HEK293 (cell line): ENCODE measurements around the gene BTBD9.

Source experiments
- CTCF ChIA-PET: fragments of 350-600 bp; formaldehyde crosslinking; extraction: SDS; loops from one replicate; lab custom pipeline; 2021; ENCODE audit warnings: antibody characterized with exemption; lab: Yijun Ruan, JAX
- POLR2A ChIA-PET: fragments of 300-600 bp; formaldehyde crosslinking; extraction: SDS; loops from one replicate; lab custom pipeline; 2020; ENCODE audit warnings: antibody characterized with exemption, inconsistent platforms; lab: Yijun Ruan, JAX
- H3K27ac ChIP-seq: fragments of 200-500 bp; sonication (Bioruptor generic); 2 replicates; pipeline ENCODE4 v1.5.1; 2014; ENCODE audit warnings: low read depth, low read length, control low read depth, inconsistent platforms; ENCODE audit errors: extremely low read depth
- H3K36me3 ChIP-seq, 2 experiments: fragments of 200-500 bp in 1 of 2; sonication (Bioruptor generic) in 1 of 2; 1 replicate in 1 of 2; 2 replicates in 1 of 2; pipeline ENCODE4 v1.5.1; 2014 to 2017; ENCODE audit warnings: inconsistent platforms in 2 of 2, low read length in 2 of 2; ENCODE audit not compliant: control insufficient read depth in 2 of 2, insufficient read depth in 1 of 2
- H3K4me1 ChIP-seq: fragments of 200-500 bp; sonication (Bioruptor generic); 2 replicates; pipeline ENCODE4 v1.5.1; 2014; ENCODE audit warnings: mild to moderate bottlenecking, low read length, inconsistent platforms; ENCODE audit not compliant: control insufficient read depth, insufficient read depth
- H3K4me3 ChIP-seq: 2 replicates; pipeline ENCODE4 v1.5.1; 2011; ENCODE audit warnings: low read depth, mild to moderate bottlenecking, control low read depth, low read length, moderate library complexity
- H3K9me3 ChIP-seq: fragments of 200-500 bp; sonication (Bioruptor generic); 2 replicates; pipeline ENCODE4 v1.5.1; 2014; ENCODE audit warnings: low read depth, low read length, inconsistent platforms; ENCODE audit not compliant: control insufficient read depth, insufficient read depth
- FEZF1 ChIP-seq: fragments of 450-650 bp; formaldehyde crosslinking; IDR thresholded peaks from 2 replicates; pipeline ENCODE4 v1.5.1; 2016; ENCODE audit warnings: missing biosample characterization, missing genetic modification characterization
- INSM2 ChIP-seq: fragments of 450-650 bp; formaldehyde crosslinking; IDR thresholded peaks from 2 replicates; pipeline ENCODE4 v1.5.1; 2016; ENCODE audit warnings: missing biosample characterization, missing genetic modification characterization
- KLF7 ChIP-seq: fragments of 450-650 bp; formaldehyde crosslinking; IDR thresholded peaks from 2 replicates; pipeline ENCODE4 v1.5.1; 2016; ENCODE audit warnings: missing biosample characterization, missing genetic modification characterization, borderline replicate concordance
- OSR2 ChIP-seq: fragments of 450-650 bp; formaldehyde crosslinking; IDR thresholded peaks from 2 replicates; pipeline ENCODE4 v1.5.1; 2016; ENCODE audit warnings: missing biosample characterization, missing genetic modification characterization
- TSHZ1 ChIP-seq: fragments of 450-650 bp; formaldehyde crosslinking; IDR thresholded peaks from 2 replicates; pipeline ENCODE4 v1.5.1; 2016; ENCODE audit warnings: missing biosample characterization, missing genetic modification characterization, borderline replicate concordance
- WT1 ChIP-seq: fragments of 450-650 bp; formaldehyde crosslinking; IDR thresholded peaks from 2 replicates; pipeline ENCODE4 v1.5.1; 2016; ENCODE audit warnings: missing biosample characterization, missing genetic modification characterization
- ZIC2 ChIP-seq: fragments of 450-650 bp; formaldehyde crosslinking; IDR thresholded peaks from 2 replicates; pipeline ENCODE4 v1.5.1; 2016; ENCODE audit warnings: missing biosample characterization, missing genetic modification characterization
- ZNF513 ChIP-seq: fragments of 450-650 bp; IDR thresholded peaks from 2 replicates; pipeline ENCODE4 v1.5.1; 2018; ENCODE audit warnings: missing biosample characterization, missing genetic modification characterization
- ZNF555 ChIP-seq: fragments of 450-650 bp; formaldehyde crosslinking; conservative IDR thresholded peaks from 2 replicates; pipeline ENCODE4 v1.5.1; 2017; ENCODE audit warnings: missing biosample characterization, mild to moderate bottlenecking, missing genetic modification characterization, inconsistent platforms
- TF ChIP-seq, protein P1 (sequence below): fragments of 450-650 bp; formaldehyde crosslinking; IDR thresholded peaks from 2 replicates; pipeline ENCODE4 v1.5.1; 2016; ENCODE audit warnings: missing biosample characterization, missing genetic modification characterization, borderline replicate concordance

Gene BTBD9

GRCh38 chr6:38480036-38480435 is 159.7 kb downstream of the BTBD9 start:
- no peak overlapping the region for H3K27ac ChIP-seq
- H3K4me1 ChIP-seq, result no peaks in the 10 kb centered on the region; the same call in 1 of the 2 replicates
- POLR2A ChIA-PET, result no interaction called here
- H3K36me3 ChIP-seq, result no peaks in the 10 kb centered on the region
- no peak overlapping the region for H3K4me3 ChIP-seq
- H3K9me3 ChIP-seq, result no peaks in the 10 kb centered on the region
- TF ChIP-seq KLF7 (tag by site-specific recombination), result no peak
- CTCF ChIA-PET, result interaction anchor here (0.6 to 6.5 kb wide), 2 partner anchors 13 to 89 kb away, joined by 4 to 41 read pairs; no protein-coding TSS in a partner anchor

- no peak for TF ChIP-seq INSM2 (tag by site-specific recombination)
- no peak for TF ChIP-seq FEZF1
- TF ChIP-seq, protein P1, sequence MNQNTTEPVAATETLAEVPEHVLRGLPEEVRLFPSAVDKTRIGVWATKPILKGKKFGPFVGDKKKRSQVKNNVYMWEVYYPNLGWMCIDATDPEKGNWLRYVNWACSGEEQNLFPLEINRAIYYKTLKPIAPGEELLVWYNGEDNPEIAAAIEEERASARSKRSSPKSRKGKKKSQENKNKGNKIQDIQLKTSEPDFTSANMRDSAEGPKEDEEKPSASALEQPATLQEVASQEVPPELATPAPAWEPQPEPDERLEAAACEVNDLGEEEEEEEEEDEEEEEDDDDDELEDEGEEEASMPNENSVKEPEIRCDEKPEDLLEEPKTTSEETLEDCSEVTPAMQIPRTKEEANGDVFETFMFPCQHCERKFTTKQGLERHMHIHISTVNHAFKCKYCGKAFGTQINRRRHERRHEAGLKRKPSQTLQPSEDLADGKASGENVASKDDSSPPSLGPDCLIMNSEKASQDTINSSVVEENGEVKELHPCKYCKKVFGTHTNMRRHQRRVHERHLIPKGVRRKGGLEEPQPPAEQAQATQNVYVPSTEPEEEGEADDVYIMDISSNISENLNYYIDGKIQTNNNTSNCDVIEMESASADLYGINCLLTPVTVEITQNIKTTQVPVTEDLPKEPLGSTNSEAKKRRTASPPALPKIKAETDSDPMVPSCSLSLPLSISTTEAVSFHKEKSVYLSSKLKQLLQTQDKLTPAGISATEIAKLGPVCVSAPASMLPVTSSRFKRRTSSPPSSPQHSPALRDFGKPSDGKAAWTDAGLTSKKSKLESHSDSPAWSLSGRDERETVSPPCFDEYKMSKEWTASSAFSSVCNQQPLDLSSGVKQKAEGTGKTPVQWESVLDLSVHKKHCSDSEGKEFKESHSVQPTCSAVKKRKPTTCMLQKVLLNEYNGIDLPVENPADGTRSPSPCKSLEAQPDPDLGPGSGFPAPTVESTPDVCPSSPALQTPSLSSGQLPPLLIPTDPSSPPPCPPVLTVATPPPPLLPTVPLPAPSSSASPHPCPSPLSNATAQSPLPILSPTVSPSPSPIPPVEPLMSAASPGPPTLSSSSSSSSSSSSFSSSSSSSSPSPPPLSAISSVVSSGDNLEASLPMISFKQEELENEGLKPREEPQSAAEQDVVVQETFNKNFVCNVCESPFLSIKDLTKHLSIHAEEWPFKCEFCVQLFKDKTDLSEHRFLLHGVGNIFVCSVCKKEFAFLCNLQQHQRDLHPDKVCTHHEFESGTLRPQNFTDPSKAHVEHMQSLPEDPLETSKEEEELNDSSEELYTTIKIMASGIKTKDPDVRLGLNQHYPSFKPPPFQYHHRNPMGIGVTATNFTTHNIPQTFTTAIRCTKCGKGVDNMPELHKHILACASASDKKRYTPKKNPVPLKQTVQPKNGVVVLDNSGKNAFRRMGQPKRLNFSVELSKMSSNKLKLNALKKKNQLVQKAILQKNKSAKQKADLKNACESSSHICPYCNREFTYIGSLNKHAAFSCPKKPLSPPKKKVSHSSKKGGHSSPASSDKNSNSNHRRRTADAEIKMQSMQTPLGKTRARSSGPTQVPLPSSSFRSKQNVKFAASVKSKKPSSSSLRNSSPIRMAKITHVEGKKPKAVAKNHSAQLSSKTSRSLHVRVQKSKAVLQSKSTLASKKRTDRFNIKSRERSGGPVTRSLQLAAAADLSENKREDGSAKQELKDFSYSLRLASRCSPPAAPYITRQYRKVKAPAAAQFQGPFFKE, result no peak
Observed at GRCh38 chr6:38479331-38479730, 160.4 kb downstream of the BTBD9 start.

DNA sequence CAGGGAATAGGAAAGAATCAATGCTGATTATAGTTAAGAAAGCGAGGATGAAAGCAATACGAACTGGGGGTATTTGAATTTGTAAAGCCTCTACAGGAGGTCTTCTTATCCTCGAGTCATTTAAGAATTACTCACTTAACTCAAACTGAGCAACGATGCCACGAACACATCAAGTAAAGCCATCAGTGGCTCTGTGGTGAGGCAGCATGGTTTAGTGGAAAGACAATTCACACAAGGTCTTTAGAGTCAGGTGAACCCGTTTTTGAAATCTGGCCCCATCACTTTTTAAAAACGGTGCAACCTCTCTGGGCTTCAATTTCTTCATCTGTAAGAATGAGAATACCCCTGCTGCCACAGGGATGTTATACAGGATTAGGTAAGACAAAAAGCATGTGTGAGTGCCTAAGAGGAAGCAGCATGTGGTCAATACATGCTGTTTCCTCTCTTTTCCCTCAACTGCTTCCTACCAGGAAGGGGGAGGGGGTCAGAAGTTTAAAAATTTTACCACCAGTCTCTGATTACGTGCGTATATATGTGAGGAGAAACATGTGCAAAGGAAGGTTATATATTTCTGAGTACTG is 162.0 kb downstream of the BTBD9 start:
- TF ChIP-seq ZIC2, result peak; percentile 85; the same call in 1 of the 2 replicates
- no peak for TF ChIP-seq WT1
- Histone ChIP-seq H3K4me1 (no peaks in the 10 kb centered on the region; the same call in 1 of the 2 replicates), H3K36me3 (no peaks in the 10 kb centered on the region), H3K27ac (no peak overlapping the region), H3K4me3 (no peak overlapping the region), H3K9me3 (no peaks in the 10 kb centered on the region)
- POLR2A ChIA-PET, result no interaction called here
- CTCF ChIA-PET, result interaction anchor here (0.6 to 1.4 kb wide), 4 partner anchors 9 to 271 kb away, joined by 3 to 6 read pairs (median 3); no protein-coding TSS in a partner anchor

More at GRCh38 chr6:38479331-38479730, 160.4 kb downstream of the BTBD9 start:
- CTCF ChIA-PET, result no interaction called here
- H3K4me3 ChIP-seq, result no peak overlapping the region
- no peaks in the 10 kb centered on the region; the same call in 1 of the 2 replicates for H3K4me1 ChIP-seq
- POLR2A ChIA-PET, result no interaction called here
- no peak overlapping the region for H3K27ac ChIP-seq
- no peaks in the 10 kb centered on the region for H3K9me3 ChIP-seq
- H3K36me3 ChIP-seq, result no peaks in the 10 kb centered on the region

- CTCF ChIA-PET, result interaction anchor here (0.6 to 1.4 kb wide), 3 partner anchors 10 to 270 kb away, joined by 3 to 6 read pairs (median 3); no protein-coding TSS in a partner anchor
- no peaks in the 10 kb centered on the region; the same call in 1 of the 2 replicates for H3K4me1 ChIP-seq
- TF ChIP-seq FEZF1 (no peak), TSHZ1 (tag by site-specific recombination) (no peak), ZNF555 (tag by site-specific recombination) (no peak), OSR2 (tag by site-specific recombination) (no peak), ZNF513 (tag by site-specific recombination) (no peak)
- TF ChIP-seq, all 188 proteins: peak for 0
- no peak overlapping the region for H3K27ac ChIP-seq
- no peaks in the 10 kb centered on the region for H3K36me3 ChIP-seq
- no peaks in the 10 kb centered on the region for H3K9me3 ChIP-seq
- POLR2A ChIA-PET, result no interaction called here
- H3K4me3 ChIP-seq, result no peak overlapping the region
Observed at GRCh38 chr6:38476888-38477287, 162.8 kb downstream of the BTBD9 start.
